ENCODE measurements around the gene PRMT1.
"Not testable (repeated sequence)": the region's sequence is repeated elsewhere in the genome, so short reads cannot be mapped to it uniquely, and the experiment has no call there.

The PRMT1 gene

DNA sequence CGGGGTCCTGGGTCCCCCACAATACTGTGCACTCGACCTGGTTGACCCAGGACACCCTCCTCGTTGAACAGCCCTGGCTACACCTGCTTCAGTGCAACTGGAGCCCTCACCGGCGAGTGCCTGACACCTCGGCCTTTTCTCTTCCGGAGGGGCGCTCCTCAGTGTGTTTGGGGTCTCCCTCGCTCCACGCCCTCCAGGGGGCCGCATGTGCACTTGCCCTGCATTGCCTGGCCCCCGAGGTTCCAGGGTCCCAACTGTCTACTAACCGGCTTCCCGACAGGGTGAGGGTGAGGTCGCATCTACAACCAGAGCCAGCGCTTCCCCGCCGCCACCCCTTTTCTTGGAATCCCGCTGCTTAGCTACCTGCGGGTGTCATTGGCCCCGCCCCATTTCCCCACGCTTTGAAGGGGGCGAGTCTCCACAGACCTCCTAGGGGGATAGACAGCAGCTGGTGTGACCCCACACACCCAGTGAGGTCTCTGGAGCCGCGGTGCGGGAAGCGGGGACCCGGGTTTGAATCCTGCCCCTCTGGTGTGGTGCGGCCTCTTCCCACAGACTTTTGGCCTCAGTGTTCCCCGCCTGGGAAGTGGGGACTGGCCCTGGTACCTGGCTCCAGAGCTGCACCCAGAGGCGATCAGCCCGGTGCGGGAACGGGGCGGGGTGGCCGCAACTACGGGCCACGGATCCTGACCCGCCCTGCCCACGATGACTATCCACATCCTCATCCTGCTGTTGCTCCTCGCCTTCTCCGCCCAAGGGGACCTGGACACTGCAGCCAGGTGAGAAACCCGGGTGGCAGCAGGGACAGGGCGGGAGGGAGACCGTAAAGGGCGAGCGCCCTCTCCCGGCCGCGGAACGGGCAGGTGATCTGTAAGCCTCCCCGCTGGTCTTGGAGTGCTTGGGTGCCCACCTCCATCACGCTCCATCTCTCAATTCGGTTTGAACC, 12.3 kb downstream of the PRMT1 start, which contains the start of gene ADM5:
TSS of gene ADM5 (plus strand) at position 462 of the 946 bp plus-strand sequence. CDS start at position 706, 244 bp downstream.
- peak; percentile 63 to 70 for DNase-seq

DNA sequence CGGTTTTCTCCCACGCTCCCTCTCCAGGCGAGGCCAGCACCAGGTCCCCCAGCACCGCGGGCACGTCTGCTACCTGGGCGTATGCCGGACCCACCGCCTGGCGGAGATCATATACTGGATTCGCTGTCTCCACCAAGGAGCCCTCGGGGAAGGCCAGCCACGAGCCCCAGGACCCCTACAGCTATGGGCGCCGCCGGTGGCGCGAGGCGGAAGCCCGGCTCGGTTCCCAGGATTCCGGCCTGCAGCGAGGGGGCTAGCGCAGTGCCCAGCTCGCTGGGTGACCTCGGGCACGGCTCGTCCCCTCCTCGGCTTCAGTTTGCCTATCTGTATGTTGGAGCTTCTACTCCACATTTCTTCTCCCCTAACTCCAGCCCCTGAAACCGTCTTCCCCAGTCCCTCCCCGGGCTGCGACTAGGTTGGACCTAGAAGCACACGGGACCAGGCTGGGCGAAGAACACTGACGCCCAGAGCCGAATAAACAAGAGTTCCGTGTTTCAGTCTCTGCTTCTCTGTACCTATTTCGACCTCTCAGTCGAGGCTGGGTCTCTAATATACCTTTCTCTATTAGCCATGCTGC, 13.1 kb downstream of the PRMT1 start:
- DNase-seq, result peak in 1 of 2 experiments; percentile 37

DNA sequence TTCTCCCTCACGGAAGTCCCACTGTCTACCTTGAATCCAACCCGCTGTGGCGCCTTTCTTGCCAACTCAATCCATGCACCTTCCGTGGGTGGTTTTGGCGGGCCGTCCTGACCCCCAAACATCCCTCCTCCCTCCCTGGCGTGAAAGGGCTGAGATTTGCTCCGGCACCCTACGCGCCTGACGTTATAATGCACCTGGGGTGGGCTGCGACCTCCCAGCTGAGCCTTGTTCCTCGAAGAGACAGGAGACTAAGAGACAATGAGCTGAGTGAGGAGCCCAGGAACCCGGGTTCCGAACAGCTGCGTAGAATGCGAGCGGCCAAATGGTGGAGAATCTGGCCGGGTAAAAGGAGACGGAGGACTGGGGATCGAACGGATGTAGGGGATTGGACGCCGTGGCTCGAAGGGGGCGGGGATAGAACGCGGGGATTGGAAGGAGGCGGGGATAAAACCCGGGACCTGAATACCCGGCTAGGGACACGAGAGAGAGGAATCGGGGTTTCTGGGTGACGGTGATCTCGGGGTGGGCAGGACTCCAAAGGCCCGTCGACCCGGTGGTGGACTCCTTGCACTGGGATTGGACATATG, 13.7 kb downstream of the PRMT1 start, which contains the start of gene CPT1C:
TSS of gene CPT1C (plus strand) at position 461 of the 587 bp plus-strand sequence. CDS start 1,137 bp downstream, outside the sequence.
- DNase-seq, result peak; percentile 78 to 80

DNA sequence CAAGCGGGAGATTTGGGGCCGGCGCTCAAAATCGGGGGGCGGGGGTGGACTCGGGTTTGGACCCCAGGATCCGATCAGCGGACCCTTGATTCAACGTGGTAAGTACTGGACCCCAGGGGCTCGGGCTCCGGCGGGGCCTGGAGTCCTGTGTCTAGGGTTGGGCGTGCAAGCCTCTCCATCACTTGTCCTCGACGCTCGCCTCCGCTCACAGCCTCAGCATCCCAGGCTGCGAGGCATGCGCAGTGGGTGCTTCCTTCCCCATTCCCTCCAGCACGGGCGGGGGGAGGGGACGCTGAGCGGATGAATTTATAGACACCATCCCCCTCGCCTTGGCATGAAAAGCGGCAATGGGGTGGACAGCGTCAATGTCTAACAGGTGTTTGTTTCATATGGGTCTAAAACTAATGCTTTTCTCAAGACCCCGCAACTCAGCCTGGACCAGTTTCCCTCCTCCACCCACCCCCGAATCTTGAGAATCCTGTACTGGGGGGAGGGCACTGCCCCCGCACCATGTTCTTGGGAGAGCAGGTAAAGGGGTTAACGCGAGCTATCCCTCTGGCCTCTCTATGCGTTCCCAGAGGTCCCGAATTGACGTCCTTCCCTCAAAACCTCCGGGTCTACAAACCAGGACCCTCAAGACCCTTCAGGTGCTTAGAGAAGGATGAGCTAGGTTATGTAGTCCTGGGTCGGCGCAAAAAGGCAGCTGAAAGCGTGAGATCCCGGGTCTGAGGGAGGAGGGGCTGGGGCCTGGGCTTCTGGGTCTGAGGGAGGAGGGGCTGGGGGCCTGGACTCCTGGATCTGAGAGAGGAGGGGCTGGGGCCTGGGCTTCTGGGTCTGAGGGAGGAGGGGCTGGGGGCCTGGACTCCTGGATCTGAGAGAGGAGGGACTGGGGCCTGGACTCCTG, 14.4 kb downstream of the PRMT1 start:
- DNase-seq, result peak; percentile 69 to 70

DNA sequence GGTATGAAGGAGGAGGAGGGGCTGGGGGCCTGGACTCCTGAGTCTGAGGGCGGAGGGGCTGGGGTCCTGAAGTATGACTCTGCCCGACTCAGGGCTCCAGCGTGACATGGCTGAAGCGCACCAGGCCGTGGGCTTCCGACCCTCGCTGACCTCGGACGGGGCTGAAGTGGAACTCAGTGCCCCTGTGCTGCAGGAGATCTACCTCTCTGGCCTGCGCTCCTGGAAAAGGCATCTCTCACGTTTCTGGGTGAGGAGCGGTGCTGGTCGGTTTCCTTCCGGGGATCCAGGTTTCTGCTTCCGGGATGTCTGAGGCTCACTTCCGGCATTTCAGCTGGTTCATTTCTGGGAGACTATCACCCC, 15.1 kb downstream of the PRMT1 start:
- no peak for DNase-seq

DNA sequence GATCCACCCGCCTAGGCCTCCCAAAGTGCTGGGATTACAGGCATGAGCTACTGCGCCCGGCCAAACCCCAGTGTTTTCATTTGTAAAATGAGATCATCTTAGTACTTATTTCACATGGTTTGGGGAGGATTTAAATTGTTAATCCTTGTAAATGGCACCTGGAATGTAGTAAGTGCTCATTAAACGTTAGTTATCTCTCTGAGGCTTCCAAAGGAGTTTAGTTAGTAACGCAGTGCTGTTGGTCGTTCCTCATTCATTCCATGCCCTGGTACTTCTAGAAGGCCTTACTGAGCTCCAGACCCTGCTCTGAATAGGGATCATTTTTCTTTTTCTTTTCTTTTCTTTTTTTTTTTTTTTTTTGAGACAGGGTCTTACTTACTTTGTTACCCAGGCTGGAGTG, 19.0 kb downstream of the PRMT1 start:
- no peak for DNase-seq

DNA sequence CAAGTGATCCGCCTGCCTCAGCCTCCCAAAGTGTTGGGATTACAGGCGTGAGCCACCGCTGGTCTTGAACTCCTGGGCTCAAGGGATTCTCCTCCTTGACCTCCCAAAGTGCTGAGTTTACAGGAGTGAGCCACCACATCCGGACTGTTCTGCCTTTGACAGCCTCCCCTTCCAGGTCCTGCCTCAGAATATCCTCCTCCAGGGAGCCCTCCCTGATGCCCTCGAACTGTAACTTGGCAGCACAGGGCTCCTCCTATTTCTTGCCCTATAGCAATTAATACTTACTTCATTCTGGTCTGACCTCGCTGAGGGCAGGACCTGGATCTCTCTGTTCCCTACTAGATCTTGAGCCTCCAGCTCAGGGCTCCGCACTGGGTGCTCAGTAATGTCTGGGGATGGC, 19.8 kb downstream of the PRMT1 start:
- no peak for DNase-seq

DNA sequence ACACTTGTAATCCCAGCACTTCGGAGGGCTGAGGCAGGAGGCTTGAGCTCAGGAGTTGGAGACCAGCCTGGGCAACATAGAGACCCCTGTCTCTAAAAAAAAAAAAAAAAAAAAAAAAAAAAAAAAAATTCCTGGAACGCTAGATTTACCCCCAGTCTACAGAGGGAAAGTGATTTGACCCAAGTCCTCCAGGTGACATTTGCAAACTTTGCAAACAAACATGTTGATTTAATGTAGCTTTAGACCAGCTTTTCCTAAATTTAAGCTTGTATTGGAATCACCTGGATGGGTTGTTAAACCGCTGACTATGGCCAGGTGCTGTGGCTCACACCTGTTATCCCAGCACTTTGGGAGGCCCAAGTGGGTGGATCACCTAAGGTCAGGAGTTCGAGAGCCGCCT, 22.3 kb downstream of the PRMT1 start:
- no peak for DNase-seq

DNA sequence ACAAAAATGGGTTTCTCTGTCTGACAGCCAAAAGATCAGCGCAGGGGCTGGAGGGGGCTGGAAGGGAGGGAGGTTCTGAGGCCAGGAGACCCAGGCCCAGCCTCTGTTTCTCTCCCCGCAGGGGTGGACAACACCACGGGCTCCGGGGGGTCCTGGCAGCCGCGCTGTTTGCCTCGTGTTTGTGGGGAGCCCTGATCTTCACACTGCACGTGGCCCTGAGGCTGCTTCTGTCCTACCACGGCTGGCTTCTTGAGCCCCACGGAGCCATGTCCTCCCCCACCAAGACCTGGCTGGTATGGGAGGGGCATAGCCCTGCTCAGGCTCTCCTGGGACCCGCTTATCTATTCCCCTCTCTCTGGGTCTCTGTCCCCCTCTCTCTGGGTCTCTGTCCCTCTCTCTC, 23.5 kb downstream of the PRMT1 start:
- DNase-seq, result no peak

DNA sequence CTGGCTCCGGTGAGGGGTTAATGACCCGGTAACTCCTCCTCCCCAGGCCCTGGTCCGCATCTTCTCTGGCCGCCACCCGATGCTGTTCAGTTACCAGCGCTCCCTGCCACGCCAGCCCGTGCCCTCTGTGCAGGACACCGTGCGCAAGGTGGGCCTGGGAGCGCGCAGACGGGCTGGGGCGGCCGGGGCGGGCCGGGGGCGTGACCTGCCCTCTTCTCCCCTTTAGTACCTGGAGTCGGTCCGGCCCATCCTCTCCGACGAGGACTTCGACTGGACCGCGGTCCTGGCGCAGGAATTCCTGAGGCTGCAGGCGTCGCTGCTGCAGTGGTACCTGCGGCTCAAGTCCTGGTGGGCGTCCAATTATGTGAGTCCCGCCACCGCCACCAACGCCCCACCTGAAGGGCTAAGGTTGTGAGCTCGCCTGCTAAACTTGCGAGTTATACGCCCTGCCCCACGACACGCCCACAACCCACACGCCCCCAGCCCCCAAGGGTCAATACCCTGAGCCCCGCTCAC, 24.3 kb downstream of the PRMT1 start:
- no peak for DNase-seq

DNA sequence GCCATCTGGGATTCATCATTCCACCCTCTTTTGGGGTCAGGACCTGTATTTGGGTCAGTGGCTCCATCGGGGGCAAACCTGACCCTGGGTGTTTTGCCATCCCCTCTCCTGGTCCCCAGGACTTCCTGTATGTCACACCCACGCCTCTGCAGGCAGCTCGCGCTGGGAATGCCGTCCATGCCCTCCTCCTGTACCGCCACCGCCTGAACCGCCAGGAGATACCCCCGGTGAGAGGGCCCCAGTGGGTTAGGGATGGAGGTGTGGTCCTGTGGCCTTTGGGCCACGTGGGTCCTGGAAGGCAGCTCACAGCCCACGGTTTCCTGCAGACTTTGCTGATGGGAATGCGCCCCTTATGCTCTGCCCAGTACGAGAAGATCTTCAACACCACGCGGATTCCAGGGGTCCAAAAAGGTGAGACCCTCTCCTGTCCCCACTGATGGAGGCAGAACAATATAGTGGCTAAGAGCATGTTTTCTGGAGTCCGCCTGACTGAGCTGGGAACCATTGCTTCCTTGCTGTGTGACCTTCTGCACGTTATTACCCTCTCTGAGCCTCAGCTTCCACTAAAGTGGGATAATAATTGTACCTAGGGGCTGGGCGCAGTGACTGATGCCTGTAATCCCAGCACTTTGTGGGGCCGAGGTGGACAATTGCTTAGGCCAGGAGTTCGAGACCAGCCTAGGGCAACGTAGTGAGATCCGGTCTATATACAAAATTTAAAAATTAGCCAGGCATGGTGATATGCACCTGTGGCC, 28.0 kb downstream of the PRMT1 start:
- DNase-seq, result no peak

DNA sequence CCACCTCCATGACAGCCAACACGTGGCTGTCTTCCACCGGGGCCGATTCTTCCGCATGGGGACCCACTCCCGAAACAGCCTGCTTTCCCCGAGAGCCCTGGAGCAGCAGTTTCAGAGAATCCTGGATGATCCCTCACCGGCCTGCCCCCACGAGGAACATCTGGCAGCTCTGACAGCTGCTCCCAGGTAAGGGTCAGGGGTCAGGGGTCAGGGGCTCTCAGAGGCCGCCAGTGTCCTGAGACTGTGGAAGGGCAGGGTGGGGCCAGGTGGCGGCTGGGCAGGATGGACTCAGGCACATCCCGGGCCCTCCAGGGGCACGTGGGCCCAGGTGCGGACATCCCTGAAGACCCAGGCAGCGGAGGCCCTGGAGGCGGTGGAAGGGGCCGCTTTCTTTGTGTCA, 28.8 kb downstream of the PRMT1 start:
- DNase-seq, result no peak

DNA sequence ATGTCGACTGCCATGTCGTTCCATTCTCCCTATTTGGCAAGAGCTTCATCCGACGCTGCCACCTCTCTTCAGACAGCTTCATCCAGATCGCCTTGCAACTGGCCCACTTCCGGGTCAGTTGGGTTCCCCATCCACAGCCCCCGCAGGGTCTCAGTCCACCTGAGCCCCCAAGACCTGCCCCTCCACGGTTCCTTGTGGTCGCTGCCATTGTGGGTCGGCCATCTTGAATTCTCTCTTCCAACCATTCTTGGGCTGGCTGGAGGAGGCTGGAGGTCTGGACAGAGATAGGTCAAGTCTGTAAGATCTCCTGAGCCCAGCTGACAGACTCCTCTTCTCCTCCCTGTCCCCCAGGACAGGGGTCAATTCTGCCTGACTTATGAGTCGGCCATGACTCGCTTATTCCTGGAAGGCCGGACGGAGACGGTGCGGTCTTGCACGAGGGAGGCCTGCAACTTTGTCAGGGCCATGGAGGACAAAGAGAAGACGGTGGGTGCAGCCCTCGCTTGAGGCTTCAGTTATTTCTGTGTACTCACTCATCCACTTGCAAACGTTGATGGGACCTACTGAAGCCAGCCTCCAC, 33.4 kb downstream of the PRMT1 start:
- DNase-seq, result no peak

DNA sequence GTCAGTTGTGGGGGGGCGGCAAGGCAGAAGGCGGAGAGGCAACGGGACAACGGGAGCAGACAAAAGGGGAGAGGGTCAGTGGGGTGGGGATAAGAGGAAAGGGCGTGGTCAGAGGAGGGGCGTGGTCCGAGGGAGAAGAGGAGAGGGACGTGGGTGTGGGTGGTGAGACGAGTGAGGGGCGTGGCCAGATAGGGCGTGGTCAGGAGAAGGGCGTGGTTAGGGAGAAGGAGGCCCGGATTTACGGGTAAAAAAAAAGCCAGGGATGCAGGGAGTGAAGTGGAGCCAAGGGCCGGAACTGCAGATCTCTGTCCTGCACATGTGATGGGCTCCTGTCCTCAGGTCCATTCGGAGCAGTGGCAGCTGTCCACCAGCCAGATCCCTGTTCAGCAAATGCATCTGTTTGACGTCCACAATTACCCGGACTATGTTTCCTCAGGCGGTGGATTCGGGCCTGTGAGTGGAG, 35.4 kb downstream of the PRMT1 start:
- DNase-seq, result no peak

DNA sequence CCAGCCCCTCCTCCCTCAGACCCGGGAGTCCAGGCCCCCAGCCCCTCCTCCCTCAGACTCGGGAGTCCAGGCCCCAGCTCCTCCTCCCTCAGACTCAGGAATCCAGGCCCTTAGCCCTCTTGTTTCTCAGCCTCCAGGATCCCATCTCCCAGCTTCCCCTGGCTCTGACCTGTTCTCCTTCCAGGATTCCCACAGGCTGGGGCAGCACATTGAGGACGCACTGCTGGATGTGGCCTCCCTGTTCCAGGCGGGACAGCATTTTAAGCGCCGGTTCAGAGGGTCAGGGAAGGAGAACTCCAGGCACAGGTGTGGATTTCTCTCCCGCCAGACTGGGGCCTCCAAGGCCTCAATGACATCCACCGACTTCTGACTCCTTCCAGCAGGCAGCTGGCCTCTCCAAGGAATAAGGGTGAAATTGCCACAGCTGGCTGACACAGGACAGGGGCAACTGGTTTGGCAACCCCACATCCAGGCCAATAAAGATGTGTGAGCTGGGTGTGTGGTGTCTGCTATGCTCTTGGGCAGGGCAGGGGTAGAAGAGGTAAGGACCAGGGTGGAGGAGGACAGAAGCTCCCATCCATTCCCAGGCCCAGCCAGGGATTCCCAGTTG, 36.3 kb downstream of the PRMT1 start:
- DNase-seq, result no peak

DNA sequence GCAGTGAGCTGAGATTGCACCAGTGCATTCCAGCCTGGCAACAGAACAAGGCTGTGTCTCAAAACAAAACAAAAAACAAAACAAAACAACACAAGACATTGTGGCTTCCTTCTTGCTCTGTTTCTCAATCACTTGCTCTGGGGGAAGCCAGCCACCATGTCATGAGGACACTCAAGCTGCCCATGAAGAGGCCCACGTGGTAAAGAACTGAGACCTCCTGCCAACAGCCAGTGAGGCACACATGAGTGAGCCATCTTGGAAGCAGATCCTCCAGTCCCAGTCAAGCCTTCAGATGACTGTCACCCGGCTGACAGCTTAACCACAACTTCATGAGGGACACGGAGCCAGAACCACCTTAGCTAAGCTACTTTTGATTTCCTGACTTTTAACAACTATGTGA, 39.1 kb downstream of the PRMT1 start:
- no peak for DNase-seq

DNA sequence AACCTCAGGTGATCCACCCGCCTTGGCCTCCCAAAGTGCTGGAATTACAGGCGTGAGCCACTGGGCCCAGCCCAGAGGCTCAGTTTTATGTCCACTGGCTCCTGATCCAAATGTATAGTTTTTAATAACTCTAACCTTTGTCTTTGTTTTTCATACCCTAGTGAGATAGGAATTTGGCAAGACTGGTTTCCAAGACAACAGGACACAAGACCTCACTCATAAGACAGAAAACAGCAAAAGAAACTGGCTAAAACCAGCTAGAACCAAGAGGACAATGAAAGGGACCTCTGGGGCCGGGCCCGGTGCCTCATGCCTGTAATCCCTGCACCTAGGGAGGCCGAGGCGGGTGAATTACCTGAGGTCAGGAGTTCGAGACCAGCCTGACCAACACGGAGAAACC, 41.4 kb downstream of the PRMT1 start:
- no peak for DNase-seq

DNA sequence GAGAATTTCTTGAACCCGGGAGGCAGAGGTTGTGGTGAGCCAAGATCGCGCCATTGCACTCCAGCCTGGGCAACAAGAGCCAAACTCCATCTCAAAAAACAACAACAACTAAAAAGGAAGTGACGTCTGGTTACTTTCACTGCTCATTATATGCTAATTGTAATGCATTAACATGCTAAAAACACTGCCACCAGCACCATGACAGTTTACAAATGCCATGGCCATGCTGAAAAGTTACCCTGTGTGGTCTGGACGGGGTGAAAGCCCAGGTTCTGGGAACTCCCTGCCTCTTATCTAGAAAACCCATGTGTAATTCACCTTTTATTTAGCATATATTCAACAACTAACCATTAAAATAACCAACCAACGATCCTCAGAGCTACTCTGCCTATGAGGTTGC, 41.9 kb downstream of the PRMT1 start:
- no peak for DNase-seq

DNA sequence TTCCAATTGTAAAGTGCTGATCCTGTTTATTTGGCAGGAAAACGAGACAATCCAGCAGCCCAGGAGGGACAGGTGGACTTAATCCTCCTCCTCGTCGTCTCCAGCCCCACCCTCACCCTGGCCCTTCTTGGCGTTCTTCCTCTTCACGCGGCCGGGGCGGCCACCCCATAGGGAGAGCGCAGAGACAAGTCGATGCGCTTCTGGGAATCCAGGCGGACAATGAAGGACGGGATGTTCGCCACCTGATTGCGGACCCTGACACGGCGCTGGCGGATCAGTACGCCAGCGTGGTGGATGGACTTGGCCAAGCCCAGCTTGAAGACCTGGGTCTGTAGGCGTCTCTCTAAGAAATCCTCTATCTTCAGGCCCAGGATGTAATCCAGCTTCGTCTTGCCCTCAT, 42.3 kb downstream of the PRMT1 start:
- not testable (repeated sequence) for DNase-seq

DNA sequence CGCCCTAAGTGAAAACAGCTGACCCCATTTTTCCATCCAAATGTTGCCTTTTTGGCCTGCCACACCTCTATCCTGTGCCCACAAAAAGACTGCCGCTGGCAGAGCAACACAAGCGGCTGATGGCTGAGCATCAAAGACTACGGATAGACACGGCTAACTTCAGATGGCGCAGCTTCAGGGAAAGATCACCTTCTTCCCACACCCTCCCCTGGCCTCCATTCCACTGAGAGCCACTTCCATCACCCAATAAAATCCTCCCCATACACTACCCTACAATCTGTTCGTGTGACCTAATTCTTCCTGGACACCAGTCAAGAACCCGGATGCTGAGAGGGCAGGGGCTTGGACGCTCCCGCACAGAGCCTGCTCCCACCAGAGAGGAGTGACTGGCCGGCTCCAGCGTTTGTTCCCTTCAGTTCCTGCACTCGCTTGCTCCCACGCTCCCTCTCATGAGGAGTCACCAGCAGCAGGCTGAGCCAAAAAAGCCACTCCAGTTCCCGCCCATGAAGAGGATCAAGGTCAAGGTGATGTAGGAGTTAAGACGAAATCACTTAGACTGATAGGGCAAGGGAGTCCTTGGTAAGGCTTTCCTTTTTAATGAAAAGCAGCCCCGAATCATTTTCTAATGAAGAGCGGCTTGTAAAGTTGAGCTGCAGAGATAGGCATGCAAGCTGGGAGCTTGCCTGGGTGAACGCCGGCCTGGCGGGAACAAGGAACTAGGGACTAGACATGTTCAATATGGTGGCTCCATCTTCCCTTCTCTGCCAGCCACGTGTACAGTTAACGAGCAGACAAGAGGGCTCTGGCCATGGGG, 50.4 kb downstream of the PRMT1 start:
- DNase-seq, result no peak

All from activated T-cell treated with anti-CD3 and anti-CD28 coated beads, Interleukin-2, amount 50 U/mL, for 48 hours (primary cell).